Stomach smooth muscle (tissue), 2 donors: ENCODE measurements around the gene RAD23B.

Experiments used
- H3K27ac ChIP-seq: one replicate; pipeline ENCODE4 v1.7.0; 2013; ENCODE audit warnings: mild to moderate bottlenecking, low read length, inconsistent platforms
- H3K27me3 ChIP-seq, 2 donors: one replicate each; pipeline ENCODE4 v1.7.0; 2013; ENCODE audit warnings: low read length in 2 of 2; ENCODE audit not compliant: insufficient read depth in 2 of 2, control insufficient read depth in 1 of 2
- H3K36me3 ChIP-seq, 2 donors: one replicate each; pipeline ENCODE4 v1.7.0; 2013; ENCODE audit warnings: low read length in 2 of 2; ENCODE audit not compliant: control insufficient read depth in 2 of 2, insufficient read depth in 2 of 2
- H3K4me1 ChIP-seq: one replicate; pipeline ENCODE4 v1.7.0; 2013; ENCODE audit warnings: low read length; ENCODE audit not compliant: control insufficient read depth, insufficient read depth
- H3K4me3 ChIP-seq, 2 donors: one replicate each; pipeline ENCODE4 v1.7.0; 2013; ENCODE audit warnings: low read length in 2 of 2
- H3K9ac ChIP-seq, 2 donors: one replicate each; pipeline ENCODE4 v1.7.0; 2013; ENCODE audit warnings: low read length in 2 of 2, mild to moderate bottlenecking in 1 of 2
- H3K9me3 ChIP-seq, 2 donors: one replicate each; pipeline ENCODE4 v1.7.0; 2013; ENCODE audit warnings: low read length in 2 of 2; ENCODE audit not compliant: control insufficient read depth in 2 of 2
- donor health status: healthy.
- donor health status: Pancreatic carcinoma.

RAD23B gene

GRCh38 chr9:107351382-107352045, 68.4 kb downstream of the RAD23B start:
- Histone ChIP-seq H3K27ac (no peak overlapping the region), H3K9me3 (peaks cover 0 to 4% of the 10 kb centered on the region in 2 donors), H3K4me3 (no peak overlapping the region), H3K36me3 (no peaks in the 10 kb centered on the region), H3K27me3 (no peaks in the 10 kb centered on the region), H3K9ac (no peak overlapping the region), H3K4me1 (no peaks in the 10 kb centered on the region)

DNA sequence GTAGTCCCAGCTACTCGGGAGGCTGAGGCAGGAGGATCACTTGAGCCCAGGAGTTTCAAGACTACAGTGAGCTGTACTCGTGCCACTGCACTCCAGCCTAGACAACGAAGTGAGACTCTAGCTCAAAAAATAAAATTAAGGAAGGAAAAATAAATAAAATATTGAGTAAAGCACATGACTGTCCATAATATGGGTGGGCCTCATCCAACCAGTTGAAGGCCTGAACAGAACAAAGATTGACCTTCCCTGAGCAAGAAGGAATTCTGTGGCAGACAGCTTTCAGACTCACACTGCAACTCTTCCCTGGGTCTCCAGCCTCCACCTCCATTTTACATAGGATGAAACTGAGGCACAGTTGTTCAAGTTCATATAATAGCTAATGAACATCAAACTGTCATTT, 72.3 kb downstream of the RAD23B start:
- no peaks in the 10 kb centered on the region for H3K27me3 ChIP-seq
- H3K9me3 ChIP-seq = peaks cover 0 to 4% of the 10 kb centered on the region in 2 donors
- no peaks in the 10 kb centered on the region for H3K36me3 ChIP-seq

DNA sequence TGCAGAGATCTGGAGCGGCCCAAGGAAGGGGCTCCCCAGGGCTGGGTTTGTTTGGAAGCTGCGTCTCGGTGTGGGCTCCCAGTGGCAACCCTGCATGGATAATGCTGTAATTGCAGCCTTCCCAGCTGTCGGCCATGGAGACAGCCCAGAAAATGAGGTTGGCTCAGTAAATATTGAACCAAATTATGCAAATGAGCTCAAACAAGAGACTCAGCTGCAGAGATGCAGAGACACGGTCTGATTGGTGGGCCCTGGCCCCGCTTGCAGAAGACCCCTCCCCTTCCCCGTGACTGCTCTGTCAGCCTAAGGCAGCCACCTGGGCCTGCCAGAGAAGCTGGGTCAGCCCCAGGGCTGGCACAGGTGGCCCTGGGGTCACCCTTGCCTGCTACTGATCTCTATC, 75.9 kb downstream of the RAD23B start:
- Histone ChIP-seq H3K9ac (no peak overlapping the region), H3K27me3 (no peaks in the 10 kb centered on the region), H3K4me1 (no peaks in the 10 kb centered on the region), H3K36me3 (no peaks in the 10 kb centered on the region), H3K27ac (no peak overlapping the region), H3K4me3 (no peak overlapping the region), H3K9me3 (peaks cover 0 to 2% of the 10 kb centered on the region in 2 donors)

More for the DNA sequence above, 72.3 kb downstream of the RAD23B start:
- H3K9ac ChIP-seq = no peak overlapping the region
- no peak overlapping the region for H3K4me3 ChIP-seq
- H3K4me1 ChIP-seq = no peaks in the 10 kb centered on the region
- no peak overlapping the region for H3K27ac ChIP-seq

DNA sequence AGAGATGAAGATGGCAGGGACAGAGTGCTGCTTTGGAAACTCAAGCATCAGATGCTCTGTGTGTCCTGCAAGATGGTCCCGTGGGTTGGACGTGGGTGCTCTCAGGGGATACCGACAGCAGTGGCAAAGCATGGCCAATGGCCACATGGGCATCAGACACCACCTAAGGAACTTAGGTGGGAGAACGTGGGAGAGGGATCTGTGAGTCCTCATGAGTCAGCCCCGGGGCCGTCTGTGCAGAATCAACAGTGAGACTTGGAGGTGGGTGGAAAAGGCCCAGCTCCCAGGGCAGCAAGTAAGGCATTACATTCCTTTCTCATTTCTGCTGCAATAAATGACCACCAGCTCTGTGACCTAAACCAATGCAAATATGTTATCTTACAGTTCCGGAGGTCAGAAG, 77.0 kb downstream of the RAD23B start:
- Histone ChIP-seq H3K27ac (no peak overlapping the region), H3K36me3 (no peaks in the 10 kb centered on the region), H3K9me3 (no peaks in the 10 kb centered on the region), H3K4me3 (no peak overlapping the region), H3K4me1 (no peaks in the 10 kb centered on the region), H3K27me3 (no peaks in the 10 kb centered on the region), H3K9ac (no peak overlapping the region)

DNA sequence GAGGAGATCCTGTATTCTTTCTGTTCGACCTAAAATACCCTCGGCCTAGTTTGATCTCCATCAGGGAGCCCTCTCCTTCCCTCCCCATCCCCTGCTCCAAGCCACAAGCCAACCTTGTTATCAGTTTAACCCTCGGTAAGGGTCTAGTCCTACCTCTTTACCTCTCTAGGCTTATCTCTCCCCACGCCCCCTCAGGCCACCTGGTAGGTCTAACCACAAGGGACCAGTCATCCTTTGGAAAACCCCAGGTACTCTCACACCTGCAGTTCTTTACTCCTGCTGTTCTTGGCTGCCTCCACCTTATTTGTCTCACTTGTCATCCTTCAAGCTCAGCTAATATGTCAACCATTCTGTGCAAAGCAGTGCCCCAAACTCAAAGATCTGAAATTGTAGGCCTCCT, 78.7 kb downstream of the RAD23B start:
- H3K4me1 ChIP-seq = no peaks in the 10 kb centered on the region
- H3K9me3 ChIP-seq = no peaks in the 10 kb centered on the region
- no peaks in the 10 kb centered on the region for H3K36me3 ChIP-seq
- H3K27ac ChIP-seq = no peak overlapping the region
- H3K4me3 ChIP-seq = no peak overlapping the region
- no peak overlapping the region for H3K9ac ChIP-seq
- peaks cover 0 to 3% of the 10 kb centered on the region in 2 donors for H3K27me3 ChIP-seq

GRCh38 chr9:107363516-107364152, 80.6 kb downstream of the RAD23B start:
- Histone ChIP-seq H3K9ac (no peak overlapping the region), H3K27me3 (peaks cover 0 to 5% of the 10 kb centered on the region in 2 donors), H3K36me3 (no peaks in the 10 kb centered on the region), H3K4me1 (no peaks in the 10 kb centered on the region), H3K27ac (no peak overlapping the region), H3K4me3 (no peak overlapping the region), H3K9me3 (no peaks in the 10 kb centered on the region)

DNA sequence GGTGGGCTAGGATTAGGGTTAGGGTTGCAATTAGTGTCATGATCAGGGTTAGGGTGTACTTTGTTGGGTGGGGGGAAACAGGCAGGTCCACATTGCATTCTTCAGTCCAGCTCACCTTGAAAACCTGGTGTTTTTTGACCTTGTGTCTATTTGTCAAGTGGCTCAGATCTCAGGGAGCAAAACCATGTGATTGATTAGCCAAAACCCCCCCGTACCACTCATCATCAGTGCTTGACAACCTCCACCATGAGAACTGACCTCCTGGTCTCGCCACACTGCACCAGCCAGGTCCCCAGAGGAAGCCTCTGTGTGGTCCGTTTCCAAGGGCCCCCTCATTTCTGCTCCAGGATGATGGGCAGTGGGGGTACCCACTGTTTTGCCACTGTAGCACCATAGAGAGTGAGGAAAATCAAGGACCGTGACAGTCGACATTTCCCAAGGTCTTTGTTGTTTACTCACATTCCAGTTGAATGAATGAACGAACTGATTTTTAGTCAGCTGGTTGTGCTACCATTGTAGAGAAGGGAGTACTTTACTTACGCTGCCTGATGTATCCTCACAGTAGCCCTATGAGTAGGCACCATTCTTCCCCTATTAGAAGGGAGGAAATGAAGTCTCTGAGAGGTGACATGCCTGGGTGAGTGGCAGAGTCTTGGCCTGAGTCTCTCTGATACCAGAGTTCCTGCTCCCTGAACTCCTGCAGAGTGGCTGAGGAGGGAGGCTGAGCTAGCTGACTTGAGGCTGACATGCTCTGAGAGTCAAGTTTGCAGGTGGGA, 84.8 kb downstream of the RAD23B start:
- Histone ChIP-seq H3K4me1 (no peaks in the 10 kb centered on the region), H3K27ac (no peak overlapping the region), H3K9ac (no peak overlapping the region), H3K4me3 (no peak overlapping the region), H3K27me3 (peaks cover 0 to 5% of the 10 kb centered on the region in 2 donors), H3K9me3 (no peaks in the 10 kb centered on the region), H3K36me3 (no peaks in the 10 kb centered on the region)

DNA sequence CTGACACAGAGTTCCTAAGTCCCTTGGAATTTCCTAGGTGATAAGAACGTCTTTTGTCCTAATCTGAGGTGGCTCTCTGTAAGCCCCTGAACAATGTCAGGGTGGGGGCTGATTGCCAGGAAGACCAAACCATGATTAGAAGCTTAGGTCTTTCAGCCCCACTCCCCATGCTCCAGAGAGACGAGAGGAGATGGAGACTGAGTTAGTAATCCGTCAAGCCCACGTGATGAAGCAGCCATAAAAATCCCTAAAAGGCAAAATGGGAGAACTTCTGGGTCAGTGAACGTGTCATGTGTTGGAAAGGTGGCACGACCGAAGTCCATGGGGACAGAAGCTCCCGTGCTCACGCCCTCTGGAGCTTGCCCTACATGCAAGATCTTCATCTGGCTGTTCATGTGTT, 85.6 kb downstream of the RAD23B start:
- Histone ChIP-seq H3K9me3 (no peaks in the 10 kb centered on the region), H3K4me3 (no peak overlapping the region), H3K27me3 (peaks cover 0 to 5% of the 10 kb centered on the region in 2 donors), H3K9ac (no peak overlapping the region), H3K36me3 (no peaks in the 10 kb centered on the region), H3K27ac (no peak overlapping the region), H3K4me1 (no peaks in the 10 kb centered on the region)

DNA sequence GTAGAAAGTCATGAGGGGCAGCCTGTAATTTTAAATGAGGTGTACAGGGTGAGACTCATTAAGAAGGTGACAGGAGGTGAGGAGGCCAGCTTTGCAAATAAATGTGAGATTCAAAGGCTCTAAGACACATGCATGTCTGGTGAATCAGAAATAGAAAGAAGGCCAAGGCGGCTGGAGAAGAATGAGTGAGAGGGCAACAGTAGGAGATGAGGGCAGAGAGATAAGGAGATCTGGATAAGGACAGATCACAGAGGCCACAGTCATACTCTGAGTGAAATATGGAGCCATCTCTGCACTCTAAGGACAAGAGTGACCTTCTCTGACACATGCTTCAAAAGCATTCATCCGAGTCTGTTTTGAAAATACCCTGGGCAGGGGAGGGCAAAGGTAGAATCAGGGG, 90.7 kb downstream of the RAD23B start:
- Histone ChIP-seq H3K27me3 (no peaks in the 10 kb centered on the region), H3K27ac (no peak overlapping the region), H3K9ac (no peak overlapping the region), H3K4me1 (no peaks in the 10 kb centered on the region), H3K4me3 (no peak overlapping the region), H3K36me3 (no peaks in the 10 kb centered on the region), H3K9me3 (no peaks in the 10 kb centered on the region)

GRCh38 chr9:107375001-107375400, 91.9 kb downstream of the RAD23B start:
- H3K27me3 ChIP-seq = no peaks in the 10 kb centered on the region
- no peak overlapping the region for H3K4me3 ChIP-seq
- no peaks in the 10 kb centered on the region for H3K9me3 ChIP-seq
- no peak overlapping the region for H3K9ac ChIP-seq
- H3K36me3 ChIP-seq = no peaks in the 10 kb centered on the region
- H3K4me1 ChIP-seq = no peaks in the 10 kb centered on the region
- no peak overlapping the region for H3K27ac ChIP-seq
